ENCODE results near the gene TGIF2.

Gene TGIF2

DNA sequence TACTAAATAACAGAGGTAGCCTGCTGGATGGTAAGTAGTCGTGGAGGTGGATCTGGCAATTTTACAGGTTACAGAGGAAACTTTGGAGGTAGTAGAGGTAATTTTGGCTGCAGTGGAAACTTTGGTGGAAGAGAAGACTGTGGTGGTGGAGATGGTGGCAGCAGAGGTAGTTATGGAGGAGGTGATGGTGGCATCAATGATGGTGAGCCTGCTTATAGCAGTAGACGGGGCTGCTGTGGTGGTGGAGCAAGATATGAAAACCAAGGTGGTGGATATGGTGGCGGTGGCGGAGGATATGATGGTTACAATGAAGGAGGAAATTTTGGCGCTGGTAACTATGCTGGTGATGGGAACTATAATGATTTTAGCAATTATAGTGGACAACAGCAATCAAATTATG is 47.5 kb downstream of the TGIF2 start:
- H3K4me3 ChIP-seq (ENCODE audit: low read depth, low read length), result no peak overlapping the region
- TF ChIP-seq, protein P1, sequence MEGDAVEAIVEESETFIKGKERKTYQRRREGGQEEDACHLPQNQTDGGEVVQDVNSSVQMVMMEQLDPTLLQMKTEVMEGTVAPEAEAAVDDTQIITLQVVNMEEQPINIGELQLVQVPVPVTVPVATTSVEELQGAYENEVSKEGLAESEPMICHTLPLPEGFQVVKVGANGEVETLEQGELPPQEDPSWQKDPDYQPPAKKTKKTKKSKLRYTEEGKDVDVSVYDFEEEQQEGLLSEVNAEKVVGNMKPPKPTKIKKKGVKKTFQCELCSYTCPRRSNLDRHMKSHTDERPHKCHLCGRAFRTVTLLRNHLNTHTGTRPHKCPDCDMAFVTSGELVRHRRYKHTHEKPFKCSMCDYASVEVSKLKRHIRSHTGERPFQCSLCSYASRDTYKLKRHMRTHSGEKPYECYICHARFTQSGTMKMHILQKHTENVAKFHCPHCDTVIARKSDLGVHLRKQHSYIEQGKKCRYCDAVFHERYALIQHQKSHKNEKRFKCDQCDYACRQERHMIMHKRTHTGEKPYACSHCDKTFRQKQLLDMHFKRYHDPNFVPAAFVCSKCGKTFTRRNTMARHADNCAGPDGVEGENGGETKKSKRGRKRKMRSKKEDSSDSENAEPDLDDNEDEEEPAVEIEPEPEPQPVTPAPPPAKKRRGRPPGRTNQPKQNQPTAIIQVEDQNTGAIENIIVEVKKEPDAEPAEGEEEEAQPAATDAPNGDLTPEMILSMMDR (IDR thresholded peaks at IDR 0.05; ENCODE audit: insufficient read depth, low read depth, low read length, missing control alignments), result no peak
- no peak for DNase-seq (ENCODE audit: low read depth)

DNA sequence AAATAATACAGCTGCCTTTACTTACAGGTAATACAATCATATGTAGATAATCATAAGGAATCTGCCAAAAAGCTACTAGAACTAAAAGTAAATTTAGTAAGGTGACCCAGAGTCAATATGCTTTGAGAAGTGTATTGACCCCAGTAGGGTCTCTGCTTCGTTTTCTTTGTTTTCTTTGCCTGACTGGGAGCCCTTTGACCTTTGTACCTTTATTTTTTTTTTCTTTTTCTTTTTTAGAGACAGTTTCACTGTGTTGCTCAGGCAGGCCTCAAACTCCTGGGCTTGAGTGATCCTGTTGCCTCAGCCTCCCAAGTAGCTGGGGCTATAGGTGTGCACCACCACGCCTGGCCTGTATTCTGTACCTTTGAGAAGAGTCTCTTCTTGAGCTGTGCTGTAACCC is 50.0 kb downstream of the TGIF2 start:
- TF ChIP-seq, protein P1 (IDR thresholded peaks at IDR 0.05; ENCODE audit: insufficient read depth, low read depth, low read length, missing control alignments), result no peak
- no peak for DNase-seq (ENCODE audit: low read depth)
- H3K4me3 ChIP-seq (ENCODE audit: low read depth, low read length), result no peak overlapping the region

DNA sequence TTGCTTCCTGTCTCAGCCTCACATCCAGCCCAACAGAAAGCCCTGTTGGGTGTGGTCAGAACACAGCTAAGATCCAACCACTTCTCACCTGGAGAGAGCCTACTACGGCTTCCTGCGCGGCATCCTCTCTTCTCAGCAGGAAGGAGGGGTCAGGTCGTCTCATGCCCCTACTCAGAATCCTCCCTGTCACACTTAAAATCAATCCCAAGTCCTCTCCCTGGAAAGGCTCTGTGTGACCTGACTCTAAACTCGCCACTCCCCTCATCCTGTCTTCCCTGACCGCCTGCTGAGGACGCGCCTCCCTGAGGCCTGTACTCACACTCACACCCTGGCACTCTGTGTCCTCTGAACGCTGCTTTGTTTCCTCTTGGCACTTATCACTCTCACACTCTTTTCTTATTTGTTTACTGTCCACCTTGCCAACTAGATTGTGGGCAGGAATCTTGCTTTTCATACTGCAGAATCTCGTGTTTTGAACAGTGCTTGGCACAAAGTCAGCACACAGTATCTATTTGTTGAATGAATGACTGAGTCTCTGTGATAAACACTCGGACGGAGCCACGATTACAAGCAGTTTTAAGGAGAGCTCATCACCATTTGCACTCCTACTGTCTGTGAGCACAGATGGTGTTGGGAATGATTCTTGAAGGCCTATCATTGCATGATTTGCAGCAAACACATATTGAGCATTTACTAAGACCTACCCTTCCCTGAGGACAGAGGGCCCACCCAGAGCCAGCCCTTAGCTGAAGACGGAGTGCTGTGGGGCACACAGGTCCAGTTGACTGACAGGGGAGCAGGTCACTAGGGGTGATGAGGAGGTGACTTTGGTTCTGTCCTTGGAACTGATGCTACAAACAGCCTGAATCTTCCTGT is 50.9 kb downstream of the TGIF2 start:
- no peak for DNase-seq (ENCODE audit: low read depth)
- TF ChIP-seq, protein P1 (IDR thresholded peaks at IDR 0.05; ENCODE audit: insufficient read depth, low read depth, low read length, missing control alignments), result no peak
- no peak overlapping the region for H3K4me3 ChIP-seq (ENCODE audit: low read depth, low read length)

DNA sequence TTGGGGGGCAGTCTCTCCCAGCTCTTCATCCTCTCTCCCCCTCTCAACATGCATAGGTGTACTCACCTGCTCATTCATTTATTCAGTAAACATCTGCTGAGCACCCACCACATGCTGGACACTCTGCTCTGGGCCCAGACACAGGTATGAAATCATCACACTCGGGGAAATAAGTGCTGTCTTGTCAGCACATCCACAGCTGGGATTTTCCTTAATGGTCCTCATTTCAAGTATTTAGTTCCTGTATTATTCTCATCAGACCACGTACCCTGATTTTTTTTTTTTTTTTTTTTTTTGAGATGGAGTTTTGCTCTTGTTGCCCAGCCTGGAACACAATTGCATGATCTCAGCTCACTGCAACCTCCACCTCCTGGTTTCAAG is 51.5 kb downstream of the TGIF2 start:
- no peak for DNase-seq (ENCODE audit: low read depth)
- no peak overlapping the region for H3K4me3 ChIP-seq (ENCODE audit: low read depth, low read length)
- TF ChIP-seq, protein P1 (IDR thresholded peaks at IDR 0.05; ENCODE audit: insufficient read depth, low read depth, low read length, missing control alignments), result no peak

DNA sequence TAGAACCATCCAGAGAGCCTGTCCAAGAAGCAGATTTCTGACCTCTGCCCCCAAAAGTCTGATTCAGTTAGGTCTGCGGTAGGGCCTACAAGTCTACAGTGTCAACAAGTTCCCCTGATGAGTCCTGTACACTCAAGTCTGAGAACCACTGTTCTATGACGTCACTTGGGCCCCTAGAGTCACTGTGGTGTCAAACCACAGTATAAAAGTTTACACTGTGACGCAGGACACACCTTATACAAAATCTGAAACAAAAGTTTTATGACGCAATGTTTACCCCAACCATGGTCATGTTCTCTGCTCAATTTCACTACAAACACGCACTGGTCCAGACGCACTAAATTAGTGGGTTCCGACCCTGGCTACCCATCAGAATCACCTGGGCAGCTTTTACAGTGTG is 54.7 kb downstream of the TGIF2 start:
- DNase-seq (ENCODE audit: low read depth), result no peak
- TF ChIP-seq, protein P1 (IDR thresholded peaks at IDR 0.05; ENCODE audit: insufficient read depth, low read depth, low read length, missing control alignments), result no peak
- H3K4me3 ChIP-seq (ENCODE audit: low read depth, low read length), result no peak overlapping the region

DNA sequence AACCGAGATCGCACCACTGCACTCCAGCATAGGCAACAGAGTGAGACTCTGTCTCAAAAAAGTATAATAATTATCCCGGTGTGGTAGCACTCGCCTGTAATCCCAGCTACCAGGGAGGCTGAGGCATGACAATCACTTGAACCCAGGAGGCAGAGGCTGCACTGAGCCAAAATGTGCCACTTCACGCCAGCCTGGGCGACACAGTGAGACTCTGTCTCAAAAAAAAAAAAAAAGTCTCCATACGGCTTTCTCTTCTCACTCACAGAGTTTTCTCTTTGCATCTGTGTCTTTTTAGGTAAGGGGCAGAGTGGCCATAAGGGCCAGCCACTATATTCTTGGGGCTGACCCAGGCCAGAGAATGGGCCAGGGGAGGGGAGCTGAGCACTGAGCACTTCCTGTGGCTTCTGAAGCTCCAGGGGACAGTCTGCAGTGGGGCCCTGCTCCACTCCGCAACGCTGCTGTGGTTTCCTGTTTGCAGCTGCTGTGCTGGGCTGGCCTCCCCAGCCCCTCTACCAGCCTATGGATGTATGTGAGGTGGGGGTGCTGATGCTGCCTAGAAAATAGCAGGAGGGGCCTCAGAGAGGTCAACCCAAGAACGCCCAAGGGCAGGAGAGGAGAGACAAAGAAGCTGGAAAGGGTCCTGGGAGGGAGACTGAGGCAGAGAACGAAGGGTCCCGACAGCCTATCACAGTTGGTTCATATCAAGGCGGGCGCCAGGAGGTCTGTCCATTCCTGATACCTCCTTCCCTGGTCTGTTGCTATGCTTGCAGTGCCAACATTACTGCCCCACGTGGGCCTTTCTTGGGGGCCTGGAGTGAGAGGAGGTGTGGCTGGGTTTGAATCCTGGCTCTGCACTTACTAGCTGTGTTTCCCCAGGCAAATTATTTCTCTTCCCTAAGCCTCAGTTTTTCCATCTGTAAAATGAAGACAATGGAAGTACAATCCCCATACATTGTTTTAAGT is 56.6 kb downstream of the TGIF2 start:
- no peak overlapping the region for H3K4me3 ChIP-seq (ENCODE audit: low read depth, low read length)
- TF ChIP-seq, protein P1 (IDR thresholded peaks at IDR 0.05; ENCODE audit: insufficient read depth, low read depth, low read length, missing control alignments), result no peak
- DNase-seq (ENCODE audit: low read depth), result peak; percentile 56

Measured in GM12865 (cell line).